Sigmoid colon (tissue), 4 donors: ENCODE results near the gene CDPF1.

Source experiments
- EP300 ChIP-seq, 4 donors: sonication (generic); formaldehyde crosslinking; IDR thresholded peaks; one replicate each; pipeline ENCODE4 v1.6.1; 2017; ENCODE audit warnings: antibody characterized with exemption in 4 of 4
- POLR2A ChIP-seq, 2 donors: fragments of 450-650 bp; IDR thresholded peaks; one replicate each; pipeline ENCODE4 v1.6.1; 2016; ENCODE audit warnings: antibody characterized with exemption in 2 of 2, mild to moderate bottlenecking in 2 of 2, moderate library complexity in 2 of 2
- POLR2AphosphoS5 ChIP-seq, 4 donors: sonication (generic); formaldehyde crosslinking; IDR thresholded peaks; one replicate each; pipeline ENCODE4 v1.6.1; 2017; ENCODE audit warnings: antibody characterized with exemption in 4 of 4
- TF ChIP-seq, protein P1 (sequence below), 4 experiments: fragments of 450-650 bp in 3 of 4; fragments of 200-600 bp in 1 of 4; IDR thresholded peaks; one replicate each; pipeline ENCODE4 v1.5.1; 2016 to 2019; ENCODE audit warnings: antibody characterized with exemption in 4 of 4, mild to moderate bottlenecking in 3 of 4, moderate library complexity in 2 of 4

DNA sequence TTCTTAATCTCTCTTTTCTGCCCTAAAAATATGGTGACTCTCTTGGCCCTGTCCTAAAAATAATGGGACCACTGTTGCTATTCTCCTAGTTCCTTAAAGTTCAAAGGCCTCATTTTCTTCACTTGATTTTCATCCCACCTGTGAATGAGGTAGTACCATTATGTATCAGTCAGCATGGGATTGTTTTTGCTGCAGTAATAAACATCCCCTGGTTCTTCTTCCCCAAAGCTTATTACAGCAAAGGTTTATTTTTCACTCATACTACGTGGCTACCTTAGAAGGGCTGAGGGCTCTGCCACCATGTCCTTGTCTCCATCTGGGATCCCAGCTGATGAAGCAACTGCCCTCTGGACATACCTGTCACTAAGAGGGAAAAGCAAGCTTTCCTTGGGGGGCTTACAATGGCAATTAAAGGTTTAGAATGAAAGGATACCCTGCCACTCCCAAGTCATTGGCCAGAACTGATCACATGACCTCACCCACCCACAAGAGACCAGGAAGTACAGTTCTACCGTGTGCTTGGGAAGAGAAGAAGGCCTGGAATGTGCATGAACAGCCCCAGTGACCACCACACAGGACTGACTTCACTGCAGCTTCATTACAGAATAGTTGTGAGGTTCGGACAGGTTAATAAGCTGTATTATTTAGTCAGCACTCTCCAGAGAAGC, 25.5 kb upstream of the CDPF1 start:
- TF ChIP-seq, protein P1, sequence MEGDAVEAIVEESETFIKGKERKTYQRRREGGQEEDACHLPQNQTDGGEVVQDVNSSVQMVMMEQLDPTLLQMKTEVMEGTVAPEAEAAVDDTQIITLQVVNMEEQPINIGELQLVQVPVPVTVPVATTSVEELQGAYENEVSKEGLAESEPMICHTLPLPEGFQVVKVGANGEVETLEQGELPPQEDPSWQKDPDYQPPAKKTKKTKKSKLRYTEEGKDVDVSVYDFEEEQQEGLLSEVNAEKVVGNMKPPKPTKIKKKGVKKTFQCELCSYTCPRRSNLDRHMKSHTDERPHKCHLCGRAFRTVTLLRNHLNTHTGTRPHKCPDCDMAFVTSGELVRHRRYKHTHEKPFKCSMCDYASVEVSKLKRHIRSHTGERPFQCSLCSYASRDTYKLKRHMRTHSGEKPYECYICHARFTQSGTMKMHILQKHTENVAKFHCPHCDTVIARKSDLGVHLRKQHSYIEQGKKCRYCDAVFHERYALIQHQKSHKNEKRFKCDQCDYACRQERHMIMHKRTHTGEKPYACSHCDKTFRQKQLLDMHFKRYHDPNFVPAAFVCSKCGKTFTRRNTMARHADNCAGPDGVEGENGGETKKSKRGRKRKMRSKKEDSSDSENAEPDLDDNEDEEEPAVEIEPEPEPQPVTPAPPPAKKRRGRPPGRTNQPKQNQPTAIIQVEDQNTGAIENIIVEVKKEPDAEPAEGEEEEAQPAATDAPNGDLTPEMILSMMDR (IDR thresholded peaks at IDR 0.05), result no peak
- no peak for TF ChIP-seq POLR2AphosphoS5 (IDR thresholded peaks at IDR 0.05)
- no peak for TF ChIP-seq POLR2A (IDR thresholded peaks at IDR 0.05)
- no peak for TF ChIP-seq EP300 (IDR thresholded peaks at IDR 0.05)
